Peyer's patch (tissue), 4 donors: Measurements from ENCODE around the gene PRPS1.

Experiments used
- POLR2A ChIP-seq, 2 donors: fragments of 450-650 bp; IDR thresholded peaks; one replicate each; pipeline ENCODE4 v1.5.1; 2017; ENCODE audit warnings: antibody characterized with exemption in 2 of 2, mild to moderate bottlenecking in 2 of 2, moderate library complexity in 2 of 2
- TF ChIP-seq, protein P1 (sequence below), 6 experiments: fragments of 450-650 bp in 4 of 6; fragments of 200-600 bp in 2 of 6; sonication (generic) in 1 of 6; IDR thresholded peaks; one replicate each; pipeline ENCODE4 v1.5.1; 2017 to 2019; ENCODE audit warnings: antibody characterized with exemption in 6 of 6, mild to moderate bottlenecking in 3 of 6, moderate library complexity in 1 of 6

DNA sequence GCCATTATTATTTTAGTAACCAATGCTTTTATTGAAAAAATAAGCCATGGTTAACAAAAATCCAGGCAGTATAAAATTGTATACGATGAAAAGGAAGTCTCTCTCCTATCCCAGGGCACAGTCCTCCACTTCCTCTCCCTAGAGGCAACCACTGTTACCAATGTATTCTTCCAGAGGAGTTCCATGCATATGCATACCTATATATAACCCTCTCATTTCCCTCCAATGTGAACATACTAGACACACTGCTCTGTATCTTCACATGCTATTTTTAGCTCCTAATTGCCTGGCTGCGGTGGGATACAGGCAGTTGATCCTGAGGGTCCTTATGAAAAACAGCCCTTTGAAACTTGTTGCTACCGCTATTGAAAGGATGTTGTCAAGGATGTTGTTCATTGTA lies 33.8 kb downstream of the PRPS1 start:
- TF ChIP-seq, protein P1, sequence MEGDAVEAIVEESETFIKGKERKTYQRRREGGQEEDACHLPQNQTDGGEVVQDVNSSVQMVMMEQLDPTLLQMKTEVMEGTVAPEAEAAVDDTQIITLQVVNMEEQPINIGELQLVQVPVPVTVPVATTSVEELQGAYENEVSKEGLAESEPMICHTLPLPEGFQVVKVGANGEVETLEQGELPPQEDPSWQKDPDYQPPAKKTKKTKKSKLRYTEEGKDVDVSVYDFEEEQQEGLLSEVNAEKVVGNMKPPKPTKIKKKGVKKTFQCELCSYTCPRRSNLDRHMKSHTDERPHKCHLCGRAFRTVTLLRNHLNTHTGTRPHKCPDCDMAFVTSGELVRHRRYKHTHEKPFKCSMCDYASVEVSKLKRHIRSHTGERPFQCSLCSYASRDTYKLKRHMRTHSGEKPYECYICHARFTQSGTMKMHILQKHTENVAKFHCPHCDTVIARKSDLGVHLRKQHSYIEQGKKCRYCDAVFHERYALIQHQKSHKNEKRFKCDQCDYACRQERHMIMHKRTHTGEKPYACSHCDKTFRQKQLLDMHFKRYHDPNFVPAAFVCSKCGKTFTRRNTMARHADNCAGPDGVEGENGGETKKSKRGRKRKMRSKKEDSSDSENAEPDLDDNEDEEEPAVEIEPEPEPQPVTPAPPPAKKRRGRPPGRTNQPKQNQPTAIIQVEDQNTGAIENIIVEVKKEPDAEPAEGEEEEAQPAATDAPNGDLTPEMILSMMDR (IDR thresholded peaks at IDR 0.05): no peak
- TF ChIP-seq POLR2A (IDR thresholded peaks at IDR 0.05): no peak
